Mesothelial cell of epicardium (in vitro differentiated cells): ENCODE results near the gene AMBP. TPM values are rescaled to one million over a fixed set of nuclear protein-coding genes. Genes with fewer than 3 reads are reported as not detected.

Experiments used
- DNase-seq, 2 experiments: peaks; one replicate each; pipeline ENCODE4 v3.0.0; 2021; ENCODE audit warnings: low spot score in 2 of 2; ENCODE audit not compliant: unreplicated experiment in 2 of 2
- H3K27ac Mint-ChIP-seq: 2 replicates; pipeline ENCODE4 v1.8.0; 2021; ENCODE audit warnings: mixed read lengths
- H3K27me3 Mint-ChIP-seq: 2 replicates; pipeline ENCODE4 v1.8.0; 2021; ENCODE audit warnings: low read depth, mixed read lengths
- H3K36me3 Mint-ChIP-seq: 2 replicates; pipeline ENCODE4 v1.8.0; 2021; ENCODE audit warnings: mixed read lengths
- H3K4me1 Mint-ChIP-seq: 2 replicates; pipeline ENCODE4 v1.8.0; 2021; ENCODE audit warnings: mixed read lengths
- H3K4me3 Mint-ChIP-seq: 2 replicates; pipeline ENCODE4 v1.8.0; 2021; ENCODE audit warnings: mild to moderate bottlenecking, moderate library complexity, mixed read lengths
- H3K9me3 Mint-ChIP-seq: 2 replicates; pipeline ENCODE4 v1.8.0; 2021; ENCODE audit warnings: mixed read lengths
- total RNA-seq: library from RNA; stranded (reverse); gene quantifications from 3 replicates; pipeline ENCODE4 v1.2.1, GENCODE V29; 2021
- TF ChIP-seq, protein P1 (sequence below): fragments of 200-600 bp; sonication (generic); IDR thresholded peaks from one replicate; pipeline ENCODE4 v1.5.0; 2021; ENCODE audit warnings: antibody characterized with exemption; ENCODE audit not compliant: unreplicated experiment

AMBP gene
- total RNA-seq, 1 donor from 2014 or later: 0.22 TPM

- DNase-seq: no peak
- Mint-ChIP-seq H3K36me3 (no peaks in the 10 kb centered on the region), H3K4me1 (peaks cover 11% of the 10 kb centered on the region), H3K4me3 (no peak overlapping the region), H3K9me3 (peaks cover 10% of the 10 kb centered on the region), H3K27me3 (no peaks in the 10 kb centered on the region), H3K27ac (no peak overlapping the region)
- TF ChIP-seq, protein P1, sequence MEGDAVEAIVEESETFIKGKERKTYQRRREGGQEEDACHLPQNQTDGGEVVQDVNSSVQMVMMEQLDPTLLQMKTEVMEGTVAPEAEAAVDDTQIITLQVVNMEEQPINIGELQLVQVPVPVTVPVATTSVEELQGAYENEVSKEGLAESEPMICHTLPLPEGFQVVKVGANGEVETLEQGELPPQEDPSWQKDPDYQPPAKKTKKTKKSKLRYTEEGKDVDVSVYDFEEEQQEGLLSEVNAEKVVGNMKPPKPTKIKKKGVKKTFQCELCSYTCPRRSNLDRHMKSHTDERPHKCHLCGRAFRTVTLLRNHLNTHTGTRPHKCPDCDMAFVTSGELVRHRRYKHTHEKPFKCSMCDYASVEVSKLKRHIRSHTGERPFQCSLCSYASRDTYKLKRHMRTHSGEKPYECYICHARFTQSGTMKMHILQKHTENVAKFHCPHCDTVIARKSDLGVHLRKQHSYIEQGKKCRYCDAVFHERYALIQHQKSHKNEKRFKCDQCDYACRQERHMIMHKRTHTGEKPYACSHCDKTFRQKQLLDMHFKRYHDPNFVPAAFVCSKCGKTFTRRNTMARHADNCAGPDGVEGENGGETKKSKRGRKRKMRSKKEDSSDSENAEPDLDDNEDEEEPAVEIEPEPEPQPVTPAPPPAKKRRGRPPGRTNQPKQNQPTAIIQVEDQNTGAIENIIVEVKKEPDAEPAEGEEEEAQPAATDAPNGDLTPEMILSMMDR: no peak
Measured at GRCh38 chr9:114123031-114123977, 45.2 kb upstream of the AMBP start.

DNA sequence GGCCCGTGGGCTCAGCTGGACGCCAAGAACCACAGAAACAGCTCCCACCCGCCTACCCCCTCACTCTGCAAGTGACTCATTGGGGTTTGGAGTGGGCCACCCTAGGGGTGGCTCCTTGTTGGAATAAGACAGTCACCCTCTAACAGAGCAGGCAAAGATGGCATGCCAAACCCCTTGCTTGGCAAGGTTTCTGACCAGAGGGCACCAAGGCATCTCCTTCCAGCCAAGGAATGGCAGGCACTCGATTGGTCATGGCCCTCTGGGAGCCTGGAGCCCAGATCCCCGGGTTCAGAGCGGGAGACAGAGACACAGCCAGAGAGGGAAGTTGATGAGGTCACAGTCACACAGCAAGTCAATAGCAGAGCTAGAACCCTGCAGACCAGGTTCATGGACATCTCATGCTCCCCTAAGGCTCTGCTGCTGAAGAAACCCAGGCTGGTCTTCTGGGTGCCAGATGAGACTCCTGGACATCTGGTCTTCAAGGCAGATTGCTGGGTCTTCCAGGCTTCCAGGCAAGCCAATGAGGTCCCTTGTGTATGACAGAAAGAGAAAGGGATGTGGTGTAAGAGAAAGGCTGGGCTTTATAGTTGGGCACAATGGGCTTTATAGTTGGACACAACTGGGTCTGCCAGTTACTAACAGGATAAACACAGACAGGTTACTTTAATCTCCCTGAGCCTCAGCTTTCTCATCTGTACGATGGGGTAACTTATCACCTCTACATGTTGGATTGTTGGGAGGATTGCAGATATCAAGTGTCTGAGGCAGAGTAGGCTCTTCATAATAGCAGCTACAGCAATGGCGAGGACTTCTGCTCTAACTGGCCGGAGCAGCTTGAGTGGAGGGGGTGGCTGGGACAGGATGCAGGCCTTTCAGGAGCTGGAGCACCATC is 44.3 kb upstream of the AMBP start:
- Mint-ChIP-seq H3K4me3 (no peak overlapping the region), H3K27me3 (no peaks in the 10 kb centered on the region), H3K9me3 (peaks cover 3% of the 10 kb centered on the region), H3K4me1 (peaks cover 13% of the 10 kb centered on the region), H3K36me3 (no peaks in the 10 kb centered on the region), H3K27ac (no peak overlapping the region)
- DNase-seq: no peak
- TF ChIP-seq, protein P1: no peak

DNA sequence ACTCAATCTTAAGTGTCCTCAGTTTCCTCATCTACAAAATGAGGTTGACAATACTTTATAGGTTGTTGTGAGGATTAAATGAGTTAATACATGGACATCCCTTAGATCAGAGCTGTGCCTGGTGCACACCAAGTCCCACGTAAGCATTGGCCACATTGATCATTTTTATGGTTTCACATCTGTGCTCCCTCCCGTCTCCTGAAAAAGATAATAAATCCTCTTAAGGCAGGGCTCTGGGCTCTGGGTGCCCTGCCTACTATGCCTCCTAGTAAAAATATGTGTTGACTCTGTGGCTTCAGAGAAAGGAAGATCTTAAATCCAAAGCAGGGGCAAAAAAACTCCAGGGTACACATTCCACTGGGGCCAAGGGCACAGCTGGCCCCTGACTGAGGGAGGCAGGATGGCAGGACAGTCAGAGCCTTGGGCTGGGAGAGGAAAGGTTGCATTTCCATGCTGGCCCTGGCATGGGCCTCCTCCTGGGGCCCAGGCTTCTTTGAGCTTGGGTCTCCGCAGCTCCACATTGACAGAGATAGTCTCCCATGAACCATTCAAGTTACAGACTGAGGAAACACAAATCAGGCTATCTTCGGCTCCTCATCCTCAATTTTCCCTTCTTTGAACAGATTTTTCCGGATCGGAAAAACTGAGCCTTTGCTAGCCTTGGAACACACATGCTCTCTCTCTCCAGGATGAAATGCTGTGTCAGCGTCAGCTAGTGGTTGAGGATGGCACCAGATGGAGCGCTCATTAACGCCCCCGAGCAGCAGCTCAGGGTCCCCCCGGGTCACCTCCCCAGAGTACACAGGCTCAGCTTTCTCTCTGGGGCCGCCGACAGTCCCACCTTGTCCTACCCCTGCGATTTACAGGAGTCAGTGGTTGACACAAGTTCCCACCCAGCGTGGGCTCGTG is 43.4 kb upstream of the AMBP start:
- TF ChIP-seq, protein P1: no peak
- no peak for DNase-seq
- H3K27ac Mint-ChIP-seq: no peak overlapping the region
- no peak overlapping the region for H3K4me3 Mint-ChIP-seq
- no peaks in the 10 kb centered on the region for H3K36me3 Mint-ChIP-seq
- peaks cover 13% of the 10 kb centered on the region for H3K4me1 Mint-ChIP-seq
- H3K27me3 Mint-ChIP-seq: no peaks in the 10 kb centered on the region
- H3K9me3 Mint-ChIP-seq: no peaks in the 10 kb centered on the region

DNA sequence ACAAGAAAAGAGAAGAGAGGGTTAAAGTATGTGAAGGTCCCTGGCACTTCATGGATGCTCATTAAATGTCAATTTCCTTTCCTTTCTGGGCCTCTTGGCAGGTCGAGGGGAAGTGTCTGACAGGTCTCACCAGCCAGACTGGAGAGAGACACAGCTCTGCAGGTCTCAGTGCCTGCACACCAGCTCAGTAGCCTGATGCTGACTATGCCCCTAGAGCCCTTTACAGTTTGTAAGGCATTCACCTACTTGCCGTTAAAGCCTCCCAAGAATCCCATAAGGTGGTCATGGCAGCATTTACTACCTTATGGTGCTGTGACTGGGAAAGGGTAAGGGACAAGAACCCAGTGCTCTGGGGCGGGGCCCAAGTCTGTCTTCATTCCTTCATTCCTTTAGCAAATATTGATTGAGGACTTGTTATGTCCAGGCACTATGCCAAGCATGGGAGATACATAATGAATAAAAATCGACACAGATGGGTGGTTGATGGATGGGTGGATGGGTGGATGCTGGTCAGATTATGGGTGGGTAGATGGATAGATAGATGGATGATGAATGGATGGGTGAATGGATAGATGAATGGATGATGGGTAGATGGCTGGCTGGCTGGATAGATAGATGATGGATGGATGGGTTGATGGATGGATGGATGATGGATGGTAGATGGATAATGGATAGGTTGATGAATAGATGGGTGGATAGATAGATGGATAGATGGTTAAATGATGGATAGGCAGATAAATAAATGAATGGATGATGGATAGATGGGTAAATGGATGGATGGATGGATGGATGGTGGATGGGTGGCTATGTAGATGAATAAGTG is 42.3 kb upstream of the AMBP start:
- no peak for DNase-seq
- Mint-ChIP-seq H3K9me3 (no peaks in the 10 kb centered on the region), H3K4me1 (peaks cover 13% of the 10 kb centered on the region), H3K27me3 (no peaks in the 10 kb centered on the region), H3K27ac (no peak overlapping the region), H3K4me3 (no peak overlapping the region), H3K36me3 (no peaks in the 10 kb centered on the region)
- TF ChIP-seq, protein P1: no peak
